HepG2 (cell line): Measurements from ENCODE around the gene CRYBA2. TPM values are rescaled to one million over a fixed set of nuclear protein-coding genes. Genes with fewer than 3 reads are reported as not detected.

Experiments used
- ATAC-seq: fragments of 200-7000 bp; cut with Tn5 transposase; 3 replicates; pipeline ENCODE4 v1.9.1; 2020; ENCODE audit warnings: mild to moderate bottlenecking, moderate library complexity
- BruUV-seq: library from RNA; stranded (reverse); fragments of 400-500 nt; replicated peaks from 2 replicates; lab custom pipeline; 2021; lab: Mats Ljungman, UMichigan
- CTCF ChIA-PET: fragments of 300-600 bp; formaldehyde crosslinking; extraction: SDS; loops from one replicate; lab custom pipeline; 2021; ENCODE audit warnings: low total read pairs, inconsistent platforms, low intra/inter-chr PET ratio; lab: Yijun Ruan, JAX
- POLR2A ChIA-PET: fragments of 350-600 bp; sonication (Branson Sonifier 250); formaldehyde crosslinking; loops from one replicate; lab custom pipeline; 2020; ENCODE audit warnings: antibody characterized with exemption, inconsistent platforms; lab: Yijun Ruan, JAX
- DNase-seq: peaks from one replicate; pipeline ENCODE4 v3.0.0-alpha.2; 2015; ENCODE audit warnings: low spot score
- FAIRE-seq: peaks from 3 replicates; lab custom pipeline; 2011; peaks lifted over from hg19 to GRCh38; lab: Jason Lieb, UNC
- H2AFZ ChIP-seq: one replicate; pipeline ENCODE4 v1.6.1; 2011; ENCODE audit warnings: low read length, inconsistent platforms
- H3K27ac ChIP-seq: fragments of 300-600 bp; 3 replicates; pipeline ENCODE4 v1.8.0; 2011; ENCODE audit warnings: mixed run types, mild to moderate bottlenecking, mixed read lengths, low read length, inconsistent platforms; ENCODE audit not compliant: insufficient read depth; ENCODE audit errors: extremely low read length
- H3K27me3 ChIP-seq, 2 experiments: fragments of 200-600 bp in 1 of 2; 2 replicates in 1 of 2; 3 replicates in 1 of 2; pipeline versions ENCODE4 v1.6.0 to v1.8.0; 2011; ENCODE audit warnings: low read length in 2 of 2, mild to moderate bottlenecking in 2 of 2, moderate library complexity in 2 of 2, inconsistent platforms in 1 of 2; ENCODE audit not compliant: insufficient read depth in 2 of 2, control insufficient read depth in 1 of 2
- H3K36me3 ChIP-seq, 2 experiments: fragments of 200-600 bp in 1 of 2; replicated peaks in 1 of 2; 2 replicates in 1 of 2; 3 replicates in 1 of 2; pipeline versions ENCODE4 v1.5.1 to v1.8.0; 2011; ENCODE audit warnings: low read length in 2 of 2, inconsistent platforms in 1 of 2; ENCODE audit not compliant: insufficient read depth in 2 of 2, control insufficient read depth in 1 of 2
- H3K4me1 ChIP-seq: 2 replicates; pipeline ENCODE4 v1.5.1; 2012; ENCODE audit warnings: low read length, inconsistent platforms; ENCODE audit not compliant: insufficient read depth
- H3K4me2 ChIP-seq: 2 replicates; pipeline ENCODE4 v1.6.0; 2011; ENCODE audit warnings: low read depth, low read length, inconsistent platforms
- H3K4me3 ChIP-seq, 3 experiments: fragments of 200-600 bp in 1 of 3; sonication (generic), shearing (Covaris generic) in 1 of 3; replicated peaks in 1 of 3; 2 replicates each; pipeline ENCODE4 v1.5.1; 2011 to 2016; ENCODE audit warnings: low read length in 3 of 3, inconsistent platforms in 2 of 3, low read depth in 2 of 3, mild to moderate bottlenecking in 2 of 3, control low read depth in 1 of 3, mixed read lengths in 1 of 3; ENCODE audit not compliant: insufficient read depth in 1 of 3
- H3K79me2 ChIP-seq: one replicate; pipeline ENCODE4 v1.6.1; 2011; ENCODE audit warnings: low read length, inconsistent platforms; ENCODE audit not compliant: insufficient read depth
- H3K9ac ChIP-seq: 2 replicates; pipeline ENCODE4 v1.6.0; 2011; ENCODE audit warnings: mild to moderate bottlenecking, low read depth, low read length, inconsistent platforms; ENCODE audit not compliant: insufficient read depth
- H3K9me3 ChIP-seq: 2 replicates; pipeline ENCODE4 v1.5.1; 2012; ENCODE audit warnings: mild to moderate bottlenecking, low read length
- H4K20me1 ChIP-seq: 2 replicates; pipeline ENCODE4 v1.6.0; 2011; ENCODE audit warnings: inconsistent platforms, mild to moderate bottlenecking, low read length, moderate library complexity; ENCODE audit not compliant: insufficient read depth
- CEBPZ ChIP-seq: IDR thresholded peaks from 2 replicates; pipeline ENCODE4 v1.6.1; 2012; ENCODE audit warnings: low read length, improper control_type of control experiment
- CENPT ChIP-seq: sonication (generic); formaldehyde crosslinking; IDR thresholded peaks from 2 replicates; pipeline ENCODE4 v1.8.0; 2022; ENCODE audit warnings: low read depth, mild to moderate bottlenecking, moderate library complexity, missing genetic modification reagents
- CREB1 ChIP-seq, 2 experiments: fragments of 450-650 bp in 1 of 2; IDR thresholded peaks; 2 replicates each; pipeline ENCODE4 v1.6.1; 2016 to 2017; ENCODE audit warnings: control low read depth in 1 of 2, mild to moderate bottlenecking in 1 of 2, missing compliant biosample characterization in 1 of 2, missing genetic modification characterization in 1 of 2
- DMAP1 ChIP-seq: IDR thresholded peaks from 2 replicates; pipeline ENCODE4 v1.6.1; 2016
- EZH2 ChIP-seq: conservative IDR thresholded peaks from 2 replicates; pipeline ENCODE4 v1.6.1; 2012; ENCODE audit warnings: mild to moderate bottlenecking, low read depth, low read length, moderate library complexity
- IRF9 ChIP-seq: sonication (generic); formaldehyde crosslinking; IDR thresholded peaks from 2 replicates; pipeline ENCODE4 v1.8.0; 2022; ENCODE audit warnings: missing genetic modification reagents, mild to moderate bottlenecking, borderline replicate concordance
- KDM5B ChIP-seq: sonication (generic); formaldehyde crosslinking; IDR thresholded peaks from 2 replicates; pipeline ENCODE4 v1.4.0; 2020; ENCODE audit warnings: missing genetic modification reagents, mild to moderate bottlenecking, borderline replicate concordance
- PHF8 ChIP-seq: sonication (generic); formaldehyde crosslinking; IDR thresholded peaks from 2 replicates; pipeline ENCODE4 v1.5.0; 2020; ENCODE audit warnings: missing genetic modification reagents
- SRSF1 ChIP-seq: fragments of 200-400 bp; formaldehyde crosslinking; optimal IDR thresholded peaks from 2 replicates; pipeline ENCODE3; 2017; ENCODE audit warnings: mild to moderate bottlenecking, low read depth, low read length, moderate library complexity
- TP53 ChIP-seq: sonication (generic); formaldehyde crosslinking; conservative IDR thresholded peaks from 2 replicates; pipeline ENCODE4 v1.4.0; 2020; ENCODE audit warnings: missing genetic modification reagents
- ZBTB20 ChIP-seq: sonication (generic); formaldehyde crosslinking; IDR thresholded peaks from 2 replicates; pipeline ENCODE4 v1.8.1; 2023; ENCODE audit warnings: missing genetic modification reagents, low read depth, mild to moderate bottlenecking, borderline replicate concordance
- ZBTB33 ChIP-seq: sonication (generic); formaldehyde crosslinking; IDR thresholded peaks from 2 replicates; pipeline ENCODE4 v1.4.0; 2020; ENCODE audit warnings: missing genetic modification reagents
- ZMYM4 ChIP-seq: sonication (generic); formaldehyde crosslinking; IDR thresholded peaks from 2 replicates; pipeline ENCODE4 v1.8.1; 2023; ENCODE audit warnings: mild to moderate bottlenecking, missing genetic modification reagents
- ZNF251 ChIP-seq: sonication (generic); formaldehyde crosslinking; IDR thresholded peaks from 2 replicates; pipeline ENCODE4 v1.9.0; 2021; ENCODE audit warnings: mild to moderate bottlenecking, missing genetic modification reagents
- ZNF256 ChIP-seq: sonication (generic); formaldehyde crosslinking; conservative IDR thresholded peaks from 2 replicates; pipeline ENCODE4 v1.4.0; 2020; ENCODE audit warnings: missing genetic modification reagents
- ZNF7 ChIP-seq: IDR thresholded peaks from 2 replicates; pipeline ENCODE4 v1.6.1; 2016; ENCODE audit warnings: missing biosample characterization, missing genetic modification reagents
- ZNF703 ChIP-seq: sonication (generic); formaldehyde crosslinking; IDR thresholded peaks from 2 replicates; pipeline ENCODE4 v1.5.1; 2020; ENCODE audit warnings: missing genetic modification reagents, mild to moderate bottlenecking, moderate library complexity, borderline replicate concordance
- ZSCAN21 ChIP-seq: sonication (generic); formaldehyde crosslinking; IDR thresholded peaks from 2 replicates; pipeline ENCODE4 v1.8.0; 2022; ENCODE audit warnings: mild to moderate bottlenecking, missing genetic modification reagents, moderate library complexity, borderline replicate concordance
- WGBS: methylation state at CpG from one replicate; pipeline ENCODE4 v1.1.6; 2017; ENCODE audit warnings: low lambda C conversion rate; 5-methylcytosine and 5-hydroxymethylcytosine counted together
- in situ Hi-C: cut with HindIII; loops from 2 replicates; pipeline ENCODE4 v1.10.0; 2017; ENCODE audit warnings: low pct_unique_long_range_greater_than_20kb; ENCODE audit not compliant: extremely low pct_ligation_motif_present
- intact Hi-C: fragments of 100-400 bp; cut with micrococcal nuclease; formaldehyde crosslinking; loops from one replicate; pipeline ENCODE4 v1.10.0; 2022; ENCODE audit not compliant: unreplicated experiment
- polyA plus RNA-seq, 8 experiments: library from polyadenylated mRNA; depleted of rRNA in 3 of 8; stranded (reverse) in 7 of 8; unstranded in 1 of 8; fragments of >200 nt; fragmentation: Illumina TruSeq in 4 of 8; extraction: Trizol in 4 of 8; gene quantifications; 2 replicates each; pipeline versions ENCODE4 v1.2.1 to v1.2.3, GENCODE V29; 2011 to 2016; ENCODE audit warnings: low read depth in 4 of 8, missing spikeins in 1 of 8, mixed read lengths in 1 of 8; ENCODE audit not compliant: insufficient read depth in 1 of 8
- total RNA-seq, 5 experiments: library from RNA; depleted of rRNA; stranded (reverse); fragments of >200 nt; fragmentation: Illumina TruSeq; extraction: Trizol; gene quantifications; 2 replicates each; pipeline ENCODE4 v1.2.3, GENCODE V29; 2016; ENCODE audit warnings: low read depth in 1 of 5

Gene CRYBA2
- total and polyA plus RNA-seq, 2 of the 13 experiments (the other 11 are each of a cell fraction or from before 2014, with no cell fraction given) = not detected

- TF ChIP-seq TP53 (CRISPR knock-in tag) (no peak), ZNF251 (CRISPR knock-in tag) (no peak), ZNF256 (CRISPR knock-in tag) (no peak), ZSCAN21 (no peak), EZH2 (no peak), DMAP1 (no peak), IRF9 (no peak), PHF8 (CRISPR knock-in tag) (no peak), ZMYM4 (CRISPR knock-in tag) (no peak), ZNF7 (CRISPR knock-in tag) (no peak), CENPT (no peak), ZBTB20 (CRISPR knock-in tag) (no peak)
Observed at GRCh38 chr2:218988650-218989049, 4.6 kb downstream of the CRYBA2 start (continued).

GRCh38 chr2:218988164-218988563 is 5.1 kb downstream of the CRYBA2 start:
- FAIRE-seq (no peak), ATAC-seq (no peak), DNase-seq (no peak)
- H3K9ac ChIP-seq = no peak overlapping the region
- ChIA-PET CTCF (no interaction called here), POLR2A (no interaction called here)
- no peaks in the 10 kb centered on the region for H3K36me3 ChIP-seq
- H3K4me3 ChIP-seq = no peak overlapping the region
- peaks cover 40 to 93% of the 10 kb centered on the region in 2 experiments for H3K27me3 ChIP-seq
- peaks cover 3% of the 10 kb centered on the region for H3K4me1 ChIP-seq
- 13% methylated on average over 3 of the region's 3 CpGs for WGBS
- BruUV-seq = no TSS peak
- no peak overlapping the region for H3K27ac ChIP-seq
- H2AFZ ChIP-seq = no peak overlapping the region
- in situ Hi-C loops (no loop called here), intact Hi-C loops (loop anchor here (10.0 kb wide), 1 partner anchor 123 kb away; no protein-coding TSS in a partner anchor)
- no peaks in the 10 kb centered on the region for H3K79me2 ChIP-seq
- no peaks in the 10 kb centered on the region for H3K9me3 ChIP-seq
- H3K4me2 ChIP-seq = no peak overlapping the region
- H4K20me1 ChIP-seq = peaks cover 9% of the 10 kb centered on the region; the same call in 1 of the 2 replicates
- peak; percentile 71 for TF ChIP-seq CREB1 (IDR thresholded peaks at IDR 0.05)
- no peak for TF ChIP-seq CREB1 (CRISPR knock-in tag; IDR thresholded peaks at IDR 0.05)
- TF ChIP-seq CEBPZ = no peak
- no peak for TF ChIP-seq ZNF703 (CRISPR knock-in tag)
- no peak for TF ChIP-seq ZBTB33
- TF ChIP-seq SRSF1 = no peak
- TF ChIP-seq KDM5B (CRISPR knock-in tag) = no peak
